ENCODE measurements around the gene FAM120AOS.
"Not testable (repeated sequence)": the region's sequence is repeated elsewhere in the genome, so short reads cannot be mapped to it uniquely, and the experiment has no call there.

Gene FAM120AOS

DNA sequence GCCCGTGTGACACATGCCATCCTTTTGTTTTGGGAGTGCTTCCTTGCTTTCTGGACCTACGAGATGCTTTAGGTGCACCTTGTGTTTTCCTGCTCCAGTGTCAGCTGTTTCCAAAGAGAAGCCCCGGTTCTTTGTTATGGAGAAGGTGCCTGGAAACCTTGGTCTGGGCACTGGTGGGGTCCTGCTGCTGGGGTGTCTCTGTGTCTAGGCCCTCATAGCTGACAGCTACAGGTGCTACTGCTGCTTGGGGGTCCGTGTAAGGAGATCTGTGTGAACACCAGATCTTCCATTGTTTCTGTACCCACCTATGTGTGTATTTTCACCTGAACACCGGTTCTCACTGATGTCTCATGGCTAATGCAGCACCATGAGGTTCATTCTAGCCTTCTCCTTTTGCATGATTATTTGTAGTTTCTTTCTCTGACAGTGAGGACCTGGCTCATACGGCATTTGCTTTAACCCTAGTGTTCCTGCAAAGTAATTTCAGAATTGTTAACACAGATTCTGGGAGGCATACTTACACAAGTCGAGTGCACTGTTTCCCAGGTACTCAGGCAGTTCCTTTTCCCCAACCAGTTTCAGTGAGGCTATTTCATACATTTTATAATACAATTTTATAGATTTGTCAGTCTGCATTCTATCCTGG lies 13.2 kb upstream of the FAM120AOS start:
- DNase-seq = no peak

DNA sequence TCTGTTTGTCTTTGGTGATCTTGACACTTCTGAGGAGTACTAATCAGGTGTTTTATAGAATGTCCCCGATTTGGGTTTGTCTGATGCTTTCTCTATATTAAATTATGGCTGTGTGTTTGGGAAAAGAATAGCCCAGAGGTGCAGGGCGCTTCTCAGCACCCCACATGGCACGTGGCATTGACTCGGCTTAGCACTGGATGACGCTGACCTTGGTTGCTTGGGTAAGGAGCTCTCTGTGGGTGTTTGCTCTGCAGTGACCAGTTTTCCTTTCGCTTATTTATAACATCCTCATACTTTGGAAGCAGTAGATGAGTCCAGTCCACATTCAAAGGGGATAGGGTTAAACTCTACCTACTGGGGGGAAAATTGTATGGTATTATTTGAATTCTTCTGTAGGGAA lies 12.5 kb upstream of the FAM120AOS start:
- DNase-seq = no peak

GRCh38 chr9:93464876-93465275 lies 11.5 kb upstream of the FAM120AOS start:
- no peak for DNase-seq

GRCh38 chr9:93464395-93464794 lies 11.0 kb upstream of the FAM120AOS start:
- no peak for DNase-seq

GRCh38 chr9:93463638-93464248 lies 10.4 kb upstream of the FAM120AOS start:
- DNase-seq = no peak

- no peak for DNase-seq
Measured at GRCh38 chr9:93461821-93462220, 8.4 kb upstream of the FAM120AOS start.

- no peak for DNase-seq
Measured at GRCh38 chr9:93461414-93461743, 8.0 kb upstream of the FAM120AOS start.

DNA sequence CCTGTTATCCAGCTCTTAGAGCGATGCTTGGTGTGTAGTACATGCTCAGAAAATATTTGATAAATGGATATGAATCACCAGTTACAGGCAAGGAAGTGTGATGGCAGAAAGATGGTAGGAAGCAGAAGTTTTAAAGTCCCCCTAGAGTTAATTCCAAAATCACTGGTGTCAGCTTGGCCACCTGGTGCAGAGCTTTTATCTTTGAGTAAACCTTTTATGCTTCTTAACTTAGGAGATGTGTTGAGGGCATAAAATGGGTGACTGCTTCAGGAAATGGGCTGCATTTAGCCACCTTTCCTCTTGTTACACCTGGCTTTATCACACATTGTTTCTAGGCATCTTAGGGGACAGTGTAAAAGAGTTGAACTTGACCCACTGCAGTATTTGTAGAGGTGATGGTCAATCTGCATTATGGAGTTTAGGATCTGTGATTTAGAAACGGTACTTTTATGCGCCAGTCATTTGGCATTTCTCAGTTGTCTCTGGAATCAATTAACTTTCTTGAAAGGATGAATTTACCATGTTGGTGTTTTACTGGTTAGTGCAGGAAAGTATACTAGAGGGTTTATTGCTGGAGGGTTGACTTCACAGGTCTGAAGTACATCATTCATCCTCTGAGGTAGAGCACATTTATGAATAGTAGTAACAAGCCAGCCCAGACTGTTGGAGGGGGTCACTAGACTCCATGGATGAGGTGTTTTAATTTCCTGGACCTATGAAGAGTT lies 7.5 kb upstream of the FAM120AOS start:
- DNase-seq = no peak

- no peak for DNase-seq
Measured at GRCh38 chr9:93459432-93459847, 6.1 kb upstream of the FAM120AOS start.

GRCh38 chr9:93458712-93459111 lies 5.3 kb upstream of the FAM120AOS start:
- DNase-seq = no peak

GRCh38 chr9:93457006-93457405 lies 3.6 kb upstream of the FAM120AOS start:
- DNase-seq = no peak

- DNase-seq = no peak
Measured at GRCh38 chr9:93456504-93456903, 3.1 kb upstream of the FAM120AOS start.

DNA sequence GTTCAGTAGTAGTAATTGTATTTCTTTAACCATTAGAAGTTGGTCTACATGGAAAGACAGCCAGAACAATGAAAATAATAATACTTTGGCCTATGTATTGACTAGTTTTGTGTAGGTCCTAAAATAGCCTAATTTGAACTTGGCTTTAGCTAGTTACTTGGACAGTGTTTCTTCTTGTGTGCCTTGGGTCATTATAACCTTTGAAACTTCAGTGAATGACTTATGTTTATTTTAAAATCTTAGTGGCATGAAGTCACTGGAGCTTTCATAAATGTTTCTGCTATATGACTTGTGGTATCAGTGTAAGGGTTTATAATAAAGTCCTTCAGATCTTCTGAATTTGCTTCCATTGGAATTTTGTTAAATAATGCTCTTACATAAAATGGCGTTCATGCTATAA lies 2.6 kb upstream of the FAM120AOS start:
- DNase-seq = no peak

DNA sequence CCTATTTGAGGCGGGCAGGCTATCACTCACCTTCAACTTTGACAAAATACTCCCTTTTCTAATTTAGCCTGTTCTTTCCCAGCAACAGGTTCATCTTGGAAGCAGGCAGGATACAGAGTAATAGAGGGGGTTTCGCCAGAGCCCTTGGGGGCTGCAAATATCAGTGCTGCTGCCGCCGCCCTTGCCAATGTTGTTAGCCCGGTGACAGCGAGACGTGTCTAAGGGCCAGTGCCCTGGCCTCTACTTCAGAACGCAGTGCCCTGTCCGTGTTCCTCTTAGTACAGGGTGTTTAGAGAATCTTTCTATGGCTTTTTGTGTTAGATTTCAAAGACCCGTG lies 703 bp downstream of the FAM120AOS start:
- DNase-seq = no peak

- DNase-seq = no peak
Measured at GRCh38 chr9:93451849-93452709, 1.3 kb downstream of the FAM120AOS start.

DNA sequence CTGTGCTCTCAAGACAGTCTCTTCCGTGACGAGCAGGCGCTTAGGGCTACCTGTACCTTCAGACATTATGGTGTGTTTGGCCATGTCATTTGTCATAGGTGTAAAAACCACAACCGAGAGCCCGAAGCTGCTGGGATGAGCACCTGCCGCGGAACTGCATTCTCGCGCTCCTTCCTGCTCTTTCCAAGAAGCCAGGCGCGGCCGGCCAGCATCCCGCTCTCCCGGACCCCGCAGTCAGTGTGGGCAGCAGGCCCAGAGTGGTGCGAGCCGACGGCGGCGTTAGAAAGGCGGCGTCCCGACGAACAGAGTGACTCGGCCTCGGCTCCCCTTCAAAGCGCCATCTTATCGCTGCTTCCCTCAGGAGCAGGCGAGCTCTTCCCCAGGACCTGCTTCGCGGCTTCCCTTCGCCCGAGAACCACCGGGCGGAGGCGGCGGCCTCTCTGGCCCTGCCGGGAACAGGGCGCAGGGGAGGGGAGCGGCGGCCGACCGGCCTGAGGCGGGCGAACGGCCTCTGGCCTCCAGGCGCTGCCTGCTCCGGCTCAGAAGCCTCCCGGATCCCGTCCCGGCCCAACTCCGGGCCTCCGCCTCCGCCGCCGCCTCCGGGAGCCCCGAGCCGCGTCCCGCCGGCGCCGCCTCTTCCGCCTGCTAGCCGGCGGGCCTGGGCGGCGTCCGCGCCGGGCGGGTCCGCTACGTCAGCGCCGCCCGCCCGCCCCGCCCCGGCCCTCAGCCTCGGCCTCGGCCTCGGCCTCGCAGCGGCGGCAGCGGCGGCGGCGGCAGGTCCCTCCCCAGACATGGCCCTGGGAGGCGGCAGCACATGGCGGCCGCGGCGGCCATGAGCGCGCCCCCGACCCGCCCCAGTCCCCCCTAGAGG lies 2.2 kb downstream of the FAM120AOS start, which contains the start of gene FAM120A:
Gene FAM120A (plus strand): TSS at position 741 of the 871 bp plus-strand sequence. CDS start 231 bp downstream, outside the sequence.
- DNase-seq = no peak

DNA sequence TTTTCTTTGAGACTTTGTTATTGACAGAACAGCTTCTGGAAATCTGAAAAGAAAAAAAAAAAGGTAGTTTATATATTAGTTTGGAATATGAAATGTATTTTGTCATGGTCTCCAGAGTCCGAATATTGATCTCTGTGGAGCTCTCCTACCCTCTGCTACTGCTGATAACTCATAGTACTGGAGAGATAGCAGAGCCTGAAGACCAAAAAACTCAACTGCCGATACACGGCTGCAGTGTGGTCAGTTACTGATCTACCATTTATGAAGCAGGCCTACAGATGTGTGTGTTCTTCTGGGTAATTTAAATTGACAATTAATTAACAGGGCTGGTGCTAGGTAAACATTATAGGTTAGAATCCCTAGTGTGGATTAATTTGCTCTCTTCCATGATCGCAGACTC lies 5.7 kb downstream of the FAM120AOS start:
- DNase-seq = no peak

GRCh38 chr9:93446073-93446472 lies 7.3 kb downstream of the FAM120AOS start:
- no peak for DNase-seq

DNA sequence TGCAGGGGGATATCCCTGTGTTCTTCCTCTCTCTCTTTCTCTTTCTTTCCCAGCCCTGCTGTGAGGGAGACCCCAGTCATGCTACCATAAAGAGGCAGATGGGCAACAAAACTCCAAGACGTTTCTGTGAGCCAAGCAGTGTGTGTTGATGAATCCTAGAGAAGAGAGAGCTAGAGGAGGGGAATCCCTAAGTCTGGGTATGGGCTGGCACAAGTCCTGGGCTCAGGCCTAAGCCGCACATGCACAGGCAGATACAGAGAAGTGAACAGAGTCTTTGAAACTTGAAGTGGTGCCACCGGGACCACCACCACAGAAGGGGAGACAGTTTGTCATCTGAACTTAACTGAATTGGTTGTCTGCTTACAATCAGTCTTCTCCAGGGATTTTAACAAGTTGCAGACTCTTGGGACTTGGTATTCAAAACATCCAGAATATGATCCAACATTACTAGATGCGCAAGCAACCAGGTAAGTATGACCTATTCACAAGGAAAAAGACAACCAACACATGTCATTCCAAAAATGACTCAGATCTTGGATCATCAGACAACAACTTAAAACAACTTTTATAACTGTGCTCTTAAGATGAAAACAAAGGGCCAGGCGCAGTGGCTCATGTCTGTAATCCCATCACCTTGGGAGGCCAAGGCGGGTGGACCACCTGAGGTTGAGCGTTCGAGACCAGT lies 12.3 kb downstream of the FAM120AOS start:
- no peak for DNase-seq

DNA sequence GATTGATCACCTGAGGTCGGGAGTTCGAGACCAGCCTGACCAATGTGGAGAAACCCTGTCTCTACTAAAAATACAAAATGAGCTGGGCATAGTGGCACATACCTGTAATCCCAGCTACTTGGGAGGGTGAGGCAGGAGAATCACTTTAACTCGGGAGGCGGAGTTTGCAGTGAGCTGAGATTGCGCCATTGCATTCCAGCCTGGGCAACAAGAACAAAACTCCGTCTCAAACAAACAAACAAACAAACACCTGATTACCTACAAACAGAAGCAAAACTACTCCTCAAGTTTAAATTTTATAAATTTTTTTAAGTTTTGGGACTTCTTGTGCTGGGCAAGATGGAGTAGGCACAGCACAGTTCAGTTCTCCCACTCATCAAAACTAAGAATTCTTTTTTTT lies 14.1 kb downstream of the FAM120AOS start:
- DNase-seq = not testable (repeated sequence)

GRCh38 chr9:93437996-93438395 lies 15.4 kb downstream of the FAM120AOS start:
- no peak for DNase-seq
